Uterus (tissue), 2 donors: Measurements from ENCODE around the gene HDLBP.

Source experiments
- CTCF ChIP-seq, 4 experiments: fragments of 200-600 bp in 2 of 4; fragments of 450-650 bp in 2 of 4; sonication (generic) in 2 of 4; IDR thresholded peaks; one replicate each; pipeline ENCODE4 v1.5.1; 2016 to 2019; ENCODE audit warnings: antibody characterized with exemption in 4 of 4, mild to moderate bottlenecking in 2 of 4, moderate library complexity in 1 of 4
- POLR2A ChIP-seq, 2 donors: fragments of 450-650 bp; IDR thresholded peaks; one replicate each; pipeline ENCODE4 v1.6.1; 2016; ENCODE audit warnings: antibody characterized with exemption in 2 of 2, mild to moderate bottlenecking in 1 of 2, moderate library complexity in 1 of 2

DNA sequence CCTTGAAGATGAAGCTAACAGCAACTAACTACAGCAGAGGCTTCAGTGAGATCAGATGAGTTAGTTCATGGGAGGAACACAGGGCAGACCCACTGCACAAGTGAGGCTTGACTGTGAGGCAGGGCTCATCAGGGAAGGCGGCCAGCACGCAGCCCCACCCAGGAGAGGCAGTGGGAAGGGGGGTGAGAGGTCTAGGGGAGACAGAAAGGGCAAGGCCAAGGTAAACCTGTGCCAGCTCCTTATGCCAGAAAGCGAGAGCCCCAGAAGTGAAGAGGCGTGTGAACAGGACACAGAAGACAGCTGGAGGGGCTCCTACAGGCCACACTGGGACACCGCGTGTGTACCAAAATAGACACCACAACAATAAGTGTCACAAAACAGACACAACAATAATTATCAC, 78.4 kb downstream of the HDLBP start:
- TF ChIP-seq CTCF (IDR thresholded peaks at IDR 0.05) (no peak), POLR2A (IDR thresholded peaks at IDR 0.05) (no peak)
